HG02840 (cell line): Measurements from ENCODE around the gene TIMM22.

ENCODE experiments used
- ATAC-seq: cut with Tn5 transposase; IDR thresholded peaks from one replicate; pipeline ENCODE4 v1.9.1; 2021; ENCODE audit warnings: mild to moderate bottlenecking, moderate library complexity, moderate number of reproducible peaks; ENCODE audit not compliant: unreplicated experiment, low FRiP score

TIMM22 gene

GRCh38 chr17:1050996-1051925 is 54.3 kb downstream of the TIMM22 start:
- ATAC-seq: no peak
